SKM-1 treated with dmso at 0.1 percent for 144 hours (cell line): ENCODE data around the gene CKS1B.

Experiments used
- DNase-seq: peaks from one replicate; lab custom pipeline; 2025; ENCODE audit not compliant: unreplicated experiment; lab: John Stamatoyannopoulos, UW

The CKS1B gene

DNA sequence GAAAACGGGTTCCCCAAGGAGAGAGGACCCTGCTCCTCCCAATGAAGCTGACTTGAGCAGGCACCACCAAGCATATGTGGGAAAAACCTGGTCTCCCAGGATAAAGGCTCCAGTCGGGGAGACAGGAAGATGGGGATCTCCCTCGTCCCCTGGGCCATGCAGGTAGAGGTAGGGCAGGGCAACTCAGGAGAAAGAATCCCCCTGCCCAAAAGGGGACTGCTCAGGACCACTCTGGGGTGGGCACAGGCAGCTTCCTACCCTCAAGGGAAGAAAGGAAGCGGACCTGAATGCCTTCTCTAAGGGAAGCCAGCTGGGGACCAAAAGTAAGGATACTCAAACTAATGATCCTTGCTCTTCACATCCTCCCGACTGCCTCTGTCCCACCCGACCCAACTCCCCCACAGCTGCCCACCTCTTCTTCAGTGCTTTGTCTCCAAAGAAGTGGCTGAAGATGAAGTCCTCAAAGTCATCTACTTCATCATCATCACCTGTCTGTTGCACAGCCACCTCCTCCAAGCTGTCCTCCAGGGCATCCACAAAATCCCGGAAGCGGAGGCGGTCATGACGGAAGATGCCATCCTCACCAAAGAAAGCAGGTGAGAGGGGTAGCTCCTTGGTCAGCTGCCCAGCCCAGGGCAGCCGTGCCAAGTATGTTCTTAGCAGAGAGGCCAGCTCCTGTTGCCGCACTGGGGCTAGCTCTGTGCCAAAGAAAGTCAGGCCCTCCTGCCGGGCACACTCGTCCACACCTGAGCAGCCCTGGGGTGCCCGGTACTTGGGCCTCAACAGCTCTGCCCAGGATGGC lies 29.1 kb upstream of the CKS1B start:
- no peak for DNase-seq

DNA sequence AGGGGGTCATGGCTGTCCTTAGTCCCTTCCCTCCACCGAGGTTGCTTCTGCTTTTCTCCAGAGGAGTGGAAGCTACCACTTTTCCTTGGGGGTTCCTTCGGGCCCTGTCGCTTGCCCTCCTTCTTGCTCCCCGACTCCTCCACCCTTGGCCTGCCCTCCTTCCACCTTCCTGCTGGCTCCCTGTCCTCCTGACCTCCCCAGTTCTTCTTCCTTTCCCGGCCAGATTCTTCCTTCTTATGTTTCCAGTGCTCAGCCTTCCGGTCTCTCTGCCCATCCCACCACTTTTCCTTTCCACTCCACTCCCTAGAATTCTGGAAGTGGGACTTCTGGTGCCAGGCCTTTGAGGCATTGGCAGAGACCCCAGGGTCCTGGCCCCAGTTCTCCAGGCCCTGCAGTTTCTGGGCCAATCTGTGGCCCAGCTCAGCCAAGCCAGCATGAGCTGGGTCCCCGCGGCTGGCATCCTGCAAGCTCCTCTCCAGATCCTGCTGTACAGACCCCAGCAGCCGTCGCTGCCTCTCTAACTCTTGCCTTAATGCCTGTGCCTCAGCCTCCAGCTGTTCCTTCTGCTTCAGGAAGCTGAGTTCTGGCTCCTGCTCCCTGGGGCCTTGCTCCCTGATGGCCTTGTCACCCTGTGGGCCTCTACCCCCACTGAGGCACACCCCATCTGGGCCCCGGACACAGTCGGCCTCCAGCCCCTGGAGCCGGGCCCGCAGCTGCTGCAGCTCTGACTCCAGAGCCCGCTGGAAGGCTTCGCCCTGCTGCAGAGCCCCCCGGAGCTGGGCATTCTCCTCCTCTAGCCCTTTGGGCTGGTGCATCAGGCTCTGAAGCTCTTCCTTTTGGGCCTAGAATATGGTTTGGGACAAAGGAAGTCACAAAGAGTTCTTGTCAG lies 28.3 kb upstream of the CKS1B start:
- DNase-seq = no peak

- no peak for DNase-seq
These were observed 26.4 kb upstream of the CKS1B start for GRCh38 chr1:154948079-154948478.

DNA sequence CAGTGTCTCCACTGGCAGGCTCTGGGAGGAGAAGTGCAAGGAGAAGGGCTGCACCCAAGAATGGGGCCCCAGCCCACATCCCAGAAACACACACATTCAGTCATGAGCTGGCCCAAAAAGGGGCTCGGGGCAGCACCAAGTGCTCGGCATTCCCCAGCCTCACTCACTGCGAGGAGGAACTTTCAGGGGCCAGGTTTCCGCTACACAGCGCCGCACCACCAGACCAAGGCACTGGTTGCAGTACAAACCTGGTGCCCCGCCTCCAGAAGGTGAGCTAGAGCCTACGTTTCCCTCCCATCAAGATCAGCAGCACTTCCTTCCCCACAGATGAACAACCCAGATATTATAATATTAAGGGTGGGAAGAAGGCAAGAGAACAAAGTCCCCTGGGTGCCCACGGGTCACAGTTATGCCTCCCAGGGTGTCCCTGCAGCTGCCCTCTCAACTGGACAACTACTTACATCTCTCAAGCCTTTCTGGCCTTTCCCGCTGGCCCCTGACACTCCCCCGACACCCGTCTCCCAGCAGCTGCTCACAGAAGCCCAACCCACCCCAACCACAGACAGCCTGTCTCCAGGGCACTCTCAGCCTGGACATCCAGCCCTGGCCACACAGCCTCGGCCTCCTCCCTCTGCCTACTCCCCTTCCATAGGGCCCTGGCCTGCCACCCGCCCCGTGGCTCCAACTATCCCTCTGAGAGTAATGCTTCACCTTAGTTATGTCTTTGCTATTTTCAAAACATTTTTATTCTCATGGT lies 22.4 kb upstream of the CKS1B start:
- no peak for DNase-seq

GRCh38 chr1:154952664-154953063 lies 21.8 kb upstream of the CKS1B start:
- no peak for DNase-seq

GRCh38 chr1:154953611-154954038 lies 20.9 kb upstream of the CKS1B start:
- no peak for DNase-seq

DNA sequence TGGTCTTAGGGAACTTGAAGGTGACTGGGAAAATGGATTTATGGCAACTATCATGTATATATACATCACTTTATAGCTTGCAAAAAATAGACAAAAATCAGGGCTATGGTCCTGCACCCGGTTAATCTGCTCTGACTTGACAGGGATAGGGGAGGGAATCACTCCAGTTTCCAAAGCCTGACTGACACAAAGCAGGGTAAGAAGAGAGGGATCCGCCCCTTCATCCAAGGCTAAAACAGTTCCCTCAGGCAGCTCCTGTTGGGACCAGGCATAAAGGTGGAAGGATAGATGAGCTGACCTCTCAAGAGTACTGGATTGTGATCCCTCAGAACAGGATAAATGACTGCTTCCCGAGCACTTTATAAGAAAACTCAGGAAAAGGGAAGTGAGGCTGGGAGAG lies 19.9 kb upstream of the CKS1B start:
- DNase-seq = no peak

DNA sequence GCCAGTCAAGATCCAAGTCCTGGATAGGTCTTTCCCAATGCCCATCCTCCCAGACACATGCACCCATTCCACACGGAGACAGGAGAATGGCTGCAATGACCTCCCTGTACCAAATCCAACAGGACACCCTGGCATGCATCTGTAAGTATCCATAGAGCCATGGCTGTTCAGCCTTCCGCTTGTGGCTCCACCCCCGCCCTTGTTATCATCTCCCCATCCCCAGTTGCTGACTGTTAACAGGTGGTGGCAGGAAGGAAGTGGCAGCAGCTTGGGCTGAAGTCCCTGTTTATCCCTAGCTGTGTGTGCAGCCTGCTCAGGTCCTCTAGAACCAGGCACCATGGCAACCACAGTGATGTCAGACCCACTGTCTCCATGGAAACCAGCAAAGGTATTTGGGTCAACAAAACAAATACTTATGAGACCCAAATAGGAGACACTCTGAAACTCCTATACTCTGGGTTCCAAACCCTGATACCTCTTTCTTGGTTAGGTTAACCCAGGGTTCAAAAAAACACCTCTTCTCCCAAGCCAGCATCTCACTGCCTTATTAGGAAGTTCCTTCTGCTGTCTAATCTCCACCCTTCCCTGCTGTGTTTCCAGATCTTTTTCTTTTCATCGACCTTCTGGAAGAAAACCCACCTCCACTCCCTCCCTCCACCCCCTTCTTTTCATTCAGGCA lies 19.3 kb upstream of the CKS1B start:
- DNase-seq = no peak

DNA sequence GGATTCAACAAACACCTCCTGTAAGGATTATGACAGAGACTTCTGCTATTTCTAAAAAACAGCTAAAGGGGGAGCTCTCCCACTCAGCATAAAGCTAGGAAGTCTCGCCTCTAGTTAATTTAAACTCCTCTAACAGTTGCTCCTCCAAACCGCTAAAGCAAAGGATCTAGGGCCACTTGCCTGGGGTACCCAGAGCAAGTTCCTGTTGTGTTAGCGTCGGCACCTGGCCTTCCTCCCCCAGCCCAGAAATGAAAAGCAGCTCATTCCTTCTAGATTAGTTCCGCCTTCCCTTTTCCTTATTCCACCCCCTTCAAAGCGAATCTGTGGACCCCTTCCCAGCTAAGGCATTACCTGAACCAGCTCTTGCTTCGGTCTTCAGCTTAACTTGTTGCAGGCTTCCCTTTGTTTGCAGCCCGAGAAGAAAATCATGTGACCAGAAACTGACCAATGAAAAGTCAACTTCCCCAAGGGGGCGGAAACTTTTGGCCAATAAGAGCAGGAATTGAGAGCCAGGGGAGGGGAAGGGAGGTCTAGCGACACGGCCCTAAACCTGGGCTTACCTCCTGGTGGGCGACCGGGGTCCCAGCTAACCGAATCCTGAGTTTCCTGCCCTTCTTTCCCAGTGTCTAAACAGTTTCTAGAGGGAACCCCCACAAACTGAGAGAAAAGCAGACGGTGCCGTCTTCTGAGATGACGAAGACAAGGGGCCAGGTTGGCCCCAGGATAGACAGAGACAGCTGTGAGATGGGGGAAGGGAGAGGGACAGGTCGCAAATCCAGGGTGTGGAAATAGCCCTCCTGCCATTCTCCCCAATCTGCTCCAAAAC lies 18.6 kb upstream of the CKS1B start, which contains the start of gene PBXIP1:
TSS of gene PBXIP1 (minus strand) at position 382 of the 826 bp plus-strand sequence. CDS start 2,378 bp downstream, outside the sequence.
- peak; percentile 98 for DNase-seq

- DNase-seq = no peak
These were observed 17.9 kb upstream of the CKS1B start for GRCh38 chr1:154956544-154956941.

DNA sequence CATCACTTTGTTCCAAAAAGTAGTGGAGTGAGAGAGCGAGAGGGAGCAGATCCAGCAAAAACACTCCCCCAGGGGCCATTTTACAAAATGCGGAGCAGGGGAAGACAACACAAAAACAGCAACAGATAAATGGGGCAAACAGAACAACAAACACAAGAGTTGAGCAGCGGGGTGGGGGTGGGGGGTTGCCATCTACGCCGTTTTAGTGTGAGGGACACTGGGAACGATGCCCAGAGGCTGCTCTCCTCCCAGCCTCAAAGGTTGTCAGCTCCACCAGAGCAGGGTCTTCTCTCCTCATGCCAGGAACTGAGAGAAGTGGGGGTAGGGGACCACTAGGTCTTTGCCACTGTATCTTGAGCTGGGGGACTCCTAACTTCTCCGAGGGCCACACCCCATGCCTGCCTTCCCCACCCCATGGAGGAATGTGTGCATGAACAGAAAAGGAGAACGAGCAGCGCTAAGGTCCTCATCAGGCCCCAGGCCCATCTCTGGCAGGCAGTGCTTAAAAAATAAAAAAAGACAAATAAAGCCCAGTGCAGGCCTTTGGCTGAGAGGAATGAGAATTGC lies 17.3 kb upstream of the CKS1B start:
- no peak for DNase-seq

DNA sequence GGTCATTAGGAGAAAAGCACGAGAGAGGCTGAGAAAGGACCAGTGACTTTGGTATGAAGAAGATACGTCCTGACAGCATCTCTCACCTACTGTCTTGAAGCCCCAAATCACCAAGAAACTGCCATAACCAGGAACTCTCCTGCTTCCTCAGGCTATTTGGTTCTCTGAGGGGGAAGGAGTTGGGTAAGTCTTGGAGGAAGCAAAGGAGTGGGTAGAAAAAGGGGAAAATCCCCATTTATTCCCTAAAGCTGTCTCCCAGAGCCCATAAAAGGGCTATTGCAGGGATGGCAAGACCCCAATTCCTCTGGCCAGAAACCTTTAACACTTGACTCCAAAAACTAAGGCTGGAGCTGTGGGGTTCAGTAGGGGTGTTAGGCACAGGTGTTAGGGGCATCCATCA lies 16.4 kb upstream of the CKS1B start:
- no peak for DNase-seq

DNA sequence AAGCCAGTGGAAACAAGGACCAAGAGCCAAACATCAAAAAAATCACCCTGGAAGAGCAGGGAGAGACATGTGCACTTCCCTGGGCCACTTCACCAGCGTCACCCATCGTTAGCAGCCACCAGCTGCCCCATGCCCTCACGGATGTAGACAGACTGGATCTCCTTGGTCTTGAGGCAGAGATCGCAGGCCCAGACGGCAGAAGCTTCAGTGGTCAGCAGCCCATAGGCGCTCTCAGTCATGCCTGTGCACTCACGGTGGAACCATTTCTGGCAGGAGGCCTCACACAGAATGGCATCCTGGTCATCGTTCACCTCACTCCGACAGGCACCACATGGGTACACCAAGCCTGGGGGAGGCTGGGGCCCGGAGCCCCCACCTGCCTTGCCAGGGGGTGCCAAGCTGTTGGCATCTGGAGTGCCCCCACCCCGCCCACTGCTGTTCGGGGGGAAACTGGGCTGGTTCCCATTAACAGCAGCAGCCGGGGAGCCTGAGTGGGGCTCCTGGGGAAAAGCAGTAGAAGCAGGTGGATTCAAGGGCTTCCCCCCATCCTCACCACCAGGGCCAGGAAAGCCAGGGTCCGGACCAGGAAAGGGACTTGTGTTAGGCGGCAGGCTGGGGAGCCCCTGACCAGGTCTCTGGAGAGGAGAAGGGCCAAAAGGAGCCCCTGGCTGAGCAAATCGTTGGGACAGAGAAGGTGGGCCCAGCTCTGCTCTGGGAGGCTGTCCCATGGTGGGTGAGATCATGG lies 15.6 kb upstream of the CKS1B start:
- DNase-seq = no peak

GRCh38 chr1:154959426-154959780 lies 15.1 kb upstream of the CKS1B start:
- DNase-seq = no peak

GRCh38 chr1:154960446-154961136 lies 13.9 kb upstream of the CKS1B start:
- DNase-seq = no peak

GRCh38 chr1:154961207-154962155 lies 13.0 kb upstream of the CKS1B start, which contains the start of gene PYGO2:
TSS of gene PYGO2 (minus strand) at chr1:154961782. CDS start at chr1:154961576, 206 bp downstream.
- DNase-seq = peak; percentile 80

DNA sequence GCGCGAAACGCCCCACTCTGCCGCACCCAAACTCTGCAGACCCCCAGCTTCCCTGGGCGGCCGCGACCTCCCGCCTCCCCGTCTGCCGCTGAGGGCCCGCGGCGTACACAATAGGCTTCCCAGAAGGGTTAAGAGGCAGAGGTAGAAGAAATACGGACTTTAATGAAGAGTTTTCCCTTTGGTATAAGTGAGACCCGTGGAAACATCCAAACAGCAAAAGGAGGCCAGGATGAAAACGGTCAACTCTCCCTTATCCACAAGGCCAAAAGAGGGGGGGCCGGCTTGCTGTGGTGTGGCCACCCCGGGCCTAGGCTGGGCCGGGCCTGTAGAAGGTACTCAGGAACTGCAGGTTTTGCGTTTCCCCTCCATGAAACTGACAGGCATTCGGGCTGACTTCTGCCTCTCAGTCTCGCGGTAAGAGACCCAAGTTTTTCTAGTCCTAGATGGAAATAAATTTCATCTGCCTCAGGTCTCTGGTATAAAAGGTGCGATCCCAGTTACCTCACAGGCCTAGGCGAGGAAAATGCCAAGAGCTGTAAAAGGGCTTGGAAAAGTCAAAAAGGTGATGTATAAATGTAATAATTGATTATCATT lies 12.2 kb upstream of the CKS1B start:
- no peak for DNase-seq
